Sigmoid colon (tissue), 7 donors: ENCODE measurements around the gene B4GALT6. TPM values are rescaled to one million over a fixed set of nuclear protein-coding genes. Genes with fewer than 3 reads are reported as not detected.

Source experiments
- DNase-seq: peaks from one replicate; pipeline ENCODE4 v3.0.0-alpha.2; 2019
- H3K27ac ChIP-seq, 4 donors: fragments of 200-600 bp; sonication (generic); one replicate each; pipeline ENCODE4 v1.5.1; 2016 to 2019; ENCODE audit warnings: mild to moderate bottlenecking in 1 of 4
- H3K27me3 ChIP-seq, 3 donors: fragments of 200-600 bp; sonication (generic); one replicate each; pipeline ENCODE4 v1.5.1; 2019; ENCODE audit warnings: mild to moderate bottlenecking in 1 of 3
- H3K36me3 ChIP-seq, 4 donors: fragments of 200-600 bp; sonication (generic); one replicate each; pipeline ENCODE4 v1.5.1; 2016 to 2019
- H3K4me1 ChIP-seq, 4 donors: fragments of 200-600 bp; sonication (generic); one replicate each; pipeline ENCODE4 v1.5.1; 2017 to 2019
- H3K4me3 ChIP-seq, 4 donors: fragments of 200-600 bp; sonication (generic); one replicate each; pipeline ENCODE4 v1.5.1; 2017 to 2019; ENCODE audit warnings: mild to moderate bottlenecking in 2 of 4, moderate library complexity in 1 of 4
- H3K9me3 ChIP-seq, 4 donors: fragments of 200-600 bp in 3 of 4; sonication (generic) in 3 of 4; one replicate each; pipeline versions ENCODE4 v1.5.1 to v1.6.1; 2013 to 2019
- CTCF ChIP-seq, 4 experiments: fragments of 450-650 bp in 3 of 4; fragments of 200-600 bp in 1 of 4; IDR thresholded peaks; one replicate each; pipeline ENCODE4 v1.5.1; 2016 to 2019; ENCODE audit warnings: antibody characterized with exemption in 4 of 4, mild to moderate bottlenecking in 3 of 4, moderate library complexity in 2 of 4
- EP300 ChIP-seq, 4 donors: sonication (generic); formaldehyde crosslinking; IDR thresholded peaks; one replicate each; pipeline ENCODE4 v1.6.1; 2017; ENCODE audit warnings: antibody characterized with exemption in 4 of 4
- POLR2A ChIP-seq, 2 donors: fragments of 450-650 bp; IDR thresholded peaks; one replicate each; pipeline ENCODE4 v1.6.1; 2016; ENCODE audit warnings: antibody characterized with exemption in 2 of 2, mild to moderate bottlenecking in 2 of 2, moderate library complexity in 2 of 2
- POLR2AphosphoS5 ChIP-seq, 4 donors: sonication (generic); formaldehyde crosslinking; IDR thresholded peaks; one replicate each; pipeline ENCODE4 v1.6.1; 2017; ENCODE audit warnings: antibody characterized with exemption in 4 of 4
- WGBS, 2 donors: extraction: QIAGEN DNeasy Blood & Tissue Kit; methylation state at CpG; one replicate each; pipeline ENCODE4 v1.1.7; 2013; 5-methylcytosine and 5-hydroxymethylcytosine counted together
- intact Hi-C: fragments of 100-400 bp; cut with DNase I; formaldehyde crosslinking; loops from one replicate; pipeline ENCODE4 v1.15.1; 2023
- polyA plus RNA-seq, 3 donors: library from polyadenylated mRNA; stranded (reverse); fragments of 200-250 nt; gene quantifications; one replicate each; pipeline ENCODE4 v1.2.3, GENCODE V29; 2013
- total RNA-seq, 4 donors: library from RNA; depleted of rRNA; stranded (reverse); fragments of >200 nt; gene quantifications; one replicate each; pipeline ENCODE4 v1.1.0, GENCODE V29; 2016
- donor health status: healthy with polysubstance abuse.
- donor health status: Bipolar disorder and iron deficiency.
- donor health status: healthy.

B4GALT6 gene
- total and polyA plus RNA-seq, 7 donors, result 1.2 to 7.8 (median 4.7) TPM; not detected in 1

GRCh38 chr18:31633392-31634330 lies 50.7 kb downstream of the B4GALT6 start:
- H3K36me3 ChIP-seq, result no peaks in the 10 kb centered on the region
- H3K27me3 ChIP-seq, result no peaks in the 10 kb centered on the region
- no peak for TF ChIP-seq CTCF (IDR thresholded peaks at IDR 0.05)
- no peak for TF ChIP-seq POLR2AphosphoS5 (IDR thresholded peaks at IDR 0.05)
- no peak for TF ChIP-seq EP300 (IDR thresholded peaks at IDR 0.05)
- TF ChIP-seq POLR2A (IDR thresholded peaks at IDR 0.05), result no peak
- H3K4me1 ChIP-seq, result no peaks in the 10 kb centered on the region
- intact Hi-C loops, result no loop called here
- no peak for DNase-seq
- H3K27ac ChIP-seq, result no peak overlapping the region
- H3K9me3 ChIP-seq, result no peaks in the 10 kb centered on the region
- WGBS, 2 donors, result 56 to 77% methylated on average over 10 of the region's 10 CpGs
- no peak overlapping the region for H3K4me3 ChIP-seq

GRCh38 chr18:31632356-31632755 lies 52.0 kb downstream of the B4GALT6 start:
- TF ChIP-seq POLR2AphosphoS5 (IDR thresholded peaks at IDR 0.05) (no peak), CTCF (IDR thresholded peaks at IDR 0.05) (no peak), POLR2A (IDR thresholded peaks at IDR 0.05) (no peak), EP300 (IDR thresholded peaks at IDR 0.05) (no peak)
- WGBS, 2 donors, result 95 to 96% methylated on average over 1 of the region's 1 CpG
- H3K4me1 ChIP-seq, result no peaks in the 10 kb centered on the region
- H3K36me3 ChIP-seq, result no peaks in the 10 kb centered on the region
- no peak overlapping the region for H3K4me3 ChIP-seq
- H3K9me3 ChIP-seq, result no peaks in the 10 kb centered on the region
- no peaks in the 10 kb centered on the region for H3K27me3 ChIP-seq
- H3K27ac ChIP-seq, result no peak overlapping the region
- DNase-seq, result no peak
- intact Hi-C loops, result no loop called here

- Histone ChIP-seq H3K27me3 (no peaks in the 10 kb centered on the region), H3K36me3 (no peaks in the 10 kb centered on the region), H3K27ac (no peak overlapping the region), H3K4me3 (no peak overlapping the region), H3K4me1 (no peaks in the 10 kb centered on the region), H3K9me3 (no peaks in the 10 kb centered on the region)
- intact Hi-C loops, result no loop called here
- TF ChIP-seq POLR2A (IDR thresholded peaks at IDR 0.05), result no peak
- TF ChIP-seq EP300 (IDR thresholded peaks at IDR 0.05), result no peak
- TF ChIP-seq POLR2AphosphoS5 (IDR thresholded peaks at IDR 0.05), result no peak
- TF ChIP-seq CTCF (IDR thresholded peaks at IDR 0.05), result no peak
- DNase-seq, result no peak
- 98 to 100% methylated on average over 1 of the region's 1 CpG for WGBS, 2 donors
Measured at GRCh38 chr18:31631526-31631925, 52.9 kb downstream of the B4GALT6 start.

GRCh38 chr18:31630549-31630948 lies 53.8 kb downstream of the B4GALT6 start:
- no peak overlapping the region for H3K4me3 ChIP-seq
- no peak for TF ChIP-seq POLR2AphosphoS5 (IDR thresholded peaks at IDR 0.05)
- no peak for TF ChIP-seq POLR2A (IDR thresholded peaks at IDR 0.05)
- TF ChIP-seq CTCF (IDR thresholded peaks at IDR 0.05), result no peak
- no peaks in the 10 kb centered on the region for H3K27me3 ChIP-seq
- intact Hi-C loops, result no loop called here
- no peaks in the 10 kb centered on the region for H3K4me1 ChIP-seq
- H3K36me3 ChIP-seq, result no peaks in the 10 kb centered on the region
- no peak overlapping the region for H3K27ac ChIP-seq
- 90 to 96% methylated on average over 4 of the region's 4 CpGs for WGBS, 2 donors
- no peak for DNase-seq
- no peaks in the 10 kb centered on the region for H3K9me3 ChIP-seq
